CD14-positive monocyte (primary cell): ENCODE results near the gene SELENOI. TPM values are rescaled to one million over a fixed set of nuclear protein-coding genes. Genes with fewer than 3 reads are reported as not detected.

ENCODE experiments used
- DNase-seq, 3 donors: peaks; one replicate each; pipeline ENCODE4 v3.0.0-alpha.2; 2011 to 2022
- H2AFZ ChIP-seq: 2 replicates; pipeline ENCODE4 v1.6.0; 2012; ENCODE audit warnings: mild to moderate bottlenecking, low read depth, low read length, inconsistent platforms; ENCODE audit not compliant: insufficient read depth, poor library complexity, severe bottlenecking
- H3K27ac ChIP-seq, 2 donors: 1 replicate in 1 of 2; 2 replicates in 1 of 2; pipeline ENCODE4 v1.5.1; 2012 to 2013; ENCODE audit warnings: low read length in 2 of 2, control low read depth in 1 of 2, inconsistent platforms in 1 of 2, low read depth in 1 of 2, mild to moderate bottlenecking in 1 of 2
- H3K27me3 ChIP-seq, 2 donors: one replicate each; pipeline versions ENCODE4 v1.6.0 to v1.6.1; 2011 to 2013; ENCODE audit warnings: low read length in 2 of 2; ENCODE audit not compliant: control insufficient read depth in 2 of 2, insufficient read depth in 2 of 2
- H3K36me3 ChIP-seq, 2 donors: replicated peaks in 1 of 2; 1 replicate in 1 of 2; 2 replicates in 1 of 2; pipeline versions ENCODE4 v1.5.1 to v1.6.1; 2012 to 2013; ENCODE audit warnings: low read length in 2 of 2, control low read depth in 1 of 2, inconsistent platforms in 1 of 2, mild to moderate bottlenecking in 1 of 2; ENCODE audit not compliant: insufficient read depth in 2 of 2, control insufficient read depth in 1 of 2
- H3K4me1 ChIP-seq, 2 donors: 1 replicate in 1 of 2; 2 replicates in 1 of 2; pipeline versions ENCODE4 v1.5.1 to v1.6.1; 2012 to 2013; ENCODE audit warnings: low read length in 2 of 2, control low read depth in 1 of 2, inconsistent platforms in 1 of 2, mild to moderate bottlenecking in 1 of 2, moderate library complexity in 1 of 2; ENCODE audit not compliant: insufficient read depth in 2 of 2, control insufficient read depth in 1 of 2
- H3K4me2 ChIP-seq: replicated peaks from 2 replicates; pipeline ENCODE3; 2012; ENCODE audit warnings: low read length, moderate library complexity, mild to moderate bottlenecking; ENCODE audit not compliant: poor library complexity, severe bottlenecking; ENCODE audit errors: extremely low read depth
- H3K4me3 ChIP-seq, 3 experiments: fragments of 200-600 bp in 1 of 3; sonication (generic) in 1 of 3; replicated peaks in 1 of 3; 1 replicate in 2 of 3; 2 replicates in 1 of 3; pipeline ENCODE4 v1.5.1; 2011 to 2013; ENCODE audit warnings: low read length in 3 of 3, mild to moderate bottlenecking in 3 of 3, control low read depth in 2 of 3, low read depth in 2 of 3, inconsistent platforms in 1 of 3, moderate library complexity in 1 of 3
- H3K79me2 ChIP-seq: 2 replicates; pipeline ENCODE4 v1.6.0; 2012; ENCODE audit warnings: mild to moderate bottlenecking, control low read depth, inconsistent platforms, low read length, moderate library complexity; ENCODE audit not compliant: insufficient read depth
- H3K9ac ChIP-seq: 2 replicates; pipeline ENCODE4 v1.6.0; 2017; ENCODE audit warnings: low read length, mild to moderate bottlenecking; ENCODE audit not compliant: insufficient read depth, poor library complexity, severe bottlenecking
- H3K9me3 ChIP-seq, 2 donors: replicated peaks in 1 of 2; 1 replicate in 1 of 2; 2 replicates in 1 of 2; pipeline versions ENCODE4 v1.5.1 to v1.6.1; 2012 to 2013; ENCODE audit warnings: low read length in 2 of 2, control low read depth in 1 of 2; ENCODE audit not compliant: control insufficient read depth in 1 of 2, insufficient read depth in 1 of 2
- H4K20me1 ChIP-seq: 2 replicates; pipeline ENCODE4 v1.6.0; 2012; ENCODE audit warnings: mild to moderate bottlenecking, low read length, control low read depth, moderate library complexity; ENCODE audit not compliant: insufficient read depth
- H3K27ac Mint-ChIP-seq, 7 donors: one replicate each; pipeline ENCODE4 v1.8.0; 2020; ENCODE audit warnings: mild to moderate bottlenecking in 7 of 7, mixed read lengths in 7 of 7, moderate library complexity in 6 of 7, inconsistent platforms in 2 of 7
- H3K27me3 Mint-ChIP-seq, 3 donors: one replicate each; pipeline ENCODE4 v1.8.0; 2021 to 2022; ENCODE audit warnings: low read depth in 3 of 3, mild to moderate bottlenecking in 3 of 3, mixed read lengths in 3 of 3, moderate library complexity in 3 of 3, inconsistent platforms in 1 of 3
- H3K36me3 Mint-ChIP-seq, 2 donors: one replicate each; pipeline ENCODE4 v1.8.0; 2020; ENCODE audit warnings: mixed read lengths in 2 of 2, inconsistent platforms in 1 of 2, mild to moderate bottlenecking in 1 of 2
- H3K4me1 Mint-ChIP-seq: one replicate; pipeline ENCODE4 v1.8.0; 2020; ENCODE audit warnings: mild to moderate bottlenecking, mixed read lengths
- H3K4me3 Mint-ChIP-seq, 2 donors: one replicate each; pipeline ENCODE4 v1.8.0; 2020; ENCODE audit warnings: mild to moderate bottlenecking in 2 of 2, mixed read lengths in 2 of 2, moderate library complexity in 1 of 2
- H3K9me3 Mint-ChIP-seq, 7 donors: one replicate each; pipeline ENCODE4 v1.8.0; 2020 to 2022; ENCODE audit warnings: mixed read lengths in 7 of 7, mild to moderate bottlenecking in 6 of 7, moderate library complexity in 6 of 7, inconsistent platforms in 2 of 7
- WGBS: methylation state at CpG from one replicate; pipeline ENCODE4 v1.1.5; 2013; ENCODE audit warnings: missing lambda C conversion rate; ENCODE audit not compliant: insufficient coverage; 5-methylcytosine and 5-hydroxymethylcytosine counted together
- intact Hi-C, 2 donors: fragments of 100-400 bp; cut with micrococcal nuclease; formaldehyde crosslinking; loops; one replicate each; pipeline versions ENCODE4 v1.15.0 to v1.15.1; 2023
- polyA plus RNA-seq, 3 donors: library from polyadenylated mRNA; depleted of rRNA in 1 of 3; unstranded in 2 of 3; stranded (reverse) in 1 of 3; fragments of 300-500 nt in 2 of 3; fragments of >200 nt in 1 of 3; fragmentation: Illumina TruSeq in 2 of 3; gene quantifications; 1 replicate in 2 of 3; 2 replicates in 1 of 3; pipeline ENCODE4 v1.2.3, GENCODE V29; 2012 to 2021
- TF ChIP-seq, protein P1 (sequence below): fragments of 200-600 bp; IDR thresholded peaks from one replicate; pipeline ENCODE4 v1.8.0; 2022; ENCODE audit warnings: antibody characterized with exemption, mild to moderate bottlenecking

The SELENOI gene
- polyA plus RNA-seq, 3 donors = 2.3 to 3.2 (median 2.5) TPM

GRCh38 chr2:26432363-26432762 is 86.4 kb downstream of the SELENOI start:
- H2AFZ ChIP-seq = no peak overlapping the region
- Mint-ChIP-seq H3K9me3 (no peaks in the 10 kb centered on the region), H3K27ac (no peak overlapping the region), H3K4me1 (peaks cover 6% of the 10 kb centered on the region), H3K27me3 (peaks cover 0 to 7% (median 5%) of the 10 kb centered on the region in 3 donors), H3K4me3 (no peak overlapping the region), H3K36me3 (no peaks in the 10 kb centered on the region)
- TF ChIP-seq, protein P1, sequence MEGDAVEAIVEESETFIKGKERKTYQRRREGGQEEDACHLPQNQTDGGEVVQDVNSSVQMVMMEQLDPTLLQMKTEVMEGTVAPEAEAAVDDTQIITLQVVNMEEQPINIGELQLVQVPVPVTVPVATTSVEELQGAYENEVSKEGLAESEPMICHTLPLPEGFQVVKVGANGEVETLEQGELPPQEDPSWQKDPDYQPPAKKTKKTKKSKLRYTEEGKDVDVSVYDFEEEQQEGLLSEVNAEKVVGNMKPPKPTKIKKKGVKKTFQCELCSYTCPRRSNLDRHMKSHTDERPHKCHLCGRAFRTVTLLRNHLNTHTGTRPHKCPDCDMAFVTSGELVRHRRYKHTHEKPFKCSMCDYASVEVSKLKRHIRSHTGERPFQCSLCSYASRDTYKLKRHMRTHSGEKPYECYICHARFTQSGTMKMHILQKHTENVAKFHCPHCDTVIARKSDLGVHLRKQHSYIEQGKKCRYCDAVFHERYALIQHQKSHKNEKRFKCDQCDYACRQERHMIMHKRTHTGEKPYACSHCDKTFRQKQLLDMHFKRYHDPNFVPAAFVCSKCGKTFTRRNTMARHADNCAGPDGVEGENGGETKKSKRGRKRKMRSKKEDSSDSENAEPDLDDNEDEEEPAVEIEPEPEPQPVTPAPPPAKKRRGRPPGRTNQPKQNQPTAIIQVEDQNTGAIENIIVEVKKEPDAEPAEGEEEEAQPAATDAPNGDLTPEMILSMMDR = no peak
- no peaks in the 10 kb centered on the region for H3K9me3 ChIP-seq
- no peaks in the 10 kb centered on the region for H3K27me3 ChIP-seq
- intact Hi-C loops = no loop called here
- H3K4me3 ChIP-seq = no peak overlapping the region
- H3K27ac ChIP-seq = no peak overlapping the region
- no peak overlapping the region for H3K9ac ChIP-seq
- H3K36me3 ChIP-seq = no peaks in the 10 kb centered on the region
- no peaks in the 10 kb centered on the region for H3K79me2 ChIP-seq
- H3K4me1 ChIP-seq = no peaks in the 10 kb centered on the region
- DNase-seq = no peak
- H4K20me1 ChIP-seq = no peaks in the 10 kb centered on the region
- no peak overlapping the region for H3K4me2 ChIP-seq

DNA sequence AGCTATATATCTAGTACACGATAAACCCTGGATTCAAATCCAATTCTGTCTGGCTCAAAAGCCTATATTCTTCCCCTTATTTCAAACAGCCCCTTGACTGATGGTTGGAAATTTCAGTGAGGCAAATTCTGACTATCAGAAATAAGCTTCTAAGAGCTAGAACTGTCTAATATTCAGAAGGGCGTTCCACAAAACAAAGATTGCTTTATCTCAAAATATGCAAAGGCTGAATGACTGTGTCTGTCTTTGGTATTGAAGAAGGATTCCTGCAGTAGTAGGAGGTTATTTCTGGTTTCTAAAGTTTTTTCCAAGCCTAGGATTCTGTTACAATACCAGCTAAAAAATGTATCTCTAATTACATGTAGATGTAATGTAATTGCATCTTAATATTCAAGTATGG is 86.9 kb downstream of the SELENOI start:
- no peak overlapping the region for H2AFZ ChIP-seq
- intact Hi-C loops = no loop called here
- no peaks in the 10 kb centered on the region for H3K9me3 ChIP-seq
- Mint-ChIP-seq H3K4me1 (peaks cover 6% of the 10 kb centered on the region), H3K27me3 (peaks cover 0 to 7% (median 5%) of the 10 kb centered on the region in 3 donors), H3K9me3 (no peaks in the 10 kb centered on the region), H3K27ac (no peak overlapping the region), H3K36me3 (no peaks in the 10 kb centered on the region), H3K4me3 (no peak overlapping the region)
- no peaks in the 10 kb centered on the region for H3K27me3 ChIP-seq
- WGBS = no CpG with 5 or more reads among the region's 2 CpGs
- H3K27ac ChIP-seq = no peak overlapping the region
- no peak overlapping the region for H3K4me3 ChIP-seq
- H3K4me1 ChIP-seq = no peaks in the 10 kb centered on the region
- no peaks in the 10 kb centered on the region for H3K79me2 ChIP-seq
- no peaks in the 10 kb centered on the region for H4K20me1 ChIP-seq
- H3K4me2 ChIP-seq = no peak overlapping the region
- TF ChIP-seq, protein P1 = no peak
- no peak for DNase-seq
- no peak overlapping the region for H3K9ac ChIP-seq
- no peaks in the 10 kb centered on the region for H3K36me3 ChIP-seq
